Measurements from ENCODE around the gene MYPN.
A peak's percentile ranks its signal among the peaks of the same experiment; 100 is the strongest.

GRCh38 chr10:68096913-68097516, 12.3 kb upstream of the MYPN start:
- TF ChIP-seq ZSCAN20 (CRISPR knock-in tag; IDR thresholded peaks at IDR 0.05) (no peak), CBX8 (IDR thresholded peaks at IDR 0.05) (no peak), CTCF (IDR thresholded peaks at IDR 0.05) (no peak), JUN (IDR thresholded peaks at IDR 0.05) (peak in 1 of 2 experiments; percentile 72; a peak in 2 of 5 replicates), ZFP36 (IDR thresholded peaks at IDR 0.05; ENCODE audit: borderline replicate concordance, partially characterized antibody) (no peak), RFX5 (IDR thresholded peaks at IDR 0.05) (no peak), RAD21 (conservative IDR thresholded peaks at IDR 0.05 in 1 of 2, IDR thresholded peaks at IDR 0.05 in 1 of 2) (0 out of 5 replicates have a peak, but pooled peaks of 1 of the 2 experiments have one; percentile 16)
